IMR-90 (cell line): ENCODE results near the gene NNAT.

Source experiments
- BHLHE40 ChIP-seq: fragments of 150-350 bp; IDR thresholded peaks from 2 replicates; pipeline ENCODE4 v1.6.1; 2016; ENCODE audit warnings: mild to moderate bottlenecking, low read depth, low read length
- RAD21 ChIP-seq: IDR thresholded peaks from 2 replicates; pipeline ENCODE4 v1.6.1; 2012; ENCODE audit warnings: low read length, improper control_type of control experiment
- SMC3 ChIP-seq: fragments of 150-350 bp; IDR thresholded peaks from 2 replicates; pipeline ENCODE4 v1.6.1; 2016; ENCODE audit warnings: low read depth, mild to moderate bottlenecking, antibody characterized with exemption, low read length, moderate library complexity
- TF ChIP-seq, protein P1 (sequence below): conservative IDR thresholded peaks from 2 replicates; pipeline ENCODE4 v1.5.1; 2012; ENCODE audit warnings: mild to moderate bottlenecking, low read depth, low read length, improper control_type of control experiment

DNA sequence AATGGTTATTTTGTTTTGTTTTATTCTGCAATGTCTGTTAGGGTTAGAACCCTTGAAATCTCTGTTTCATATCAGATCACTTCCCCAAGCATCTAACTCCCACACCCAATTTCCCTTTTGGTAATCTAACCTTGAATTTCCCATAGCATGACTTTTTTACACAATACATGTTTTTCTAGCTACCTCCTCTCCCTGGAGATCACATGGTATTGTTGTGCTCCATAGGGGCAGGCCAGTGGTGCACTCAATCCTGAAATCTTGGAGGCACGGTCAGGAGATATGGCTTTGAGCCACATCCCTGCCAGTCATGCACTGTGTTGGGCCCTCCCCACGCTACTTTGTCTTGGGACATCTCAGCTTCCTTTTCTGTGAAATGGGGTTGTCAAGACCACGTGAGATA is 36.7 kb upstream of the NNAT start:
- TF ChIP-seq BHLHE40, result no peak
- TF ChIP-seq, protein P1, sequence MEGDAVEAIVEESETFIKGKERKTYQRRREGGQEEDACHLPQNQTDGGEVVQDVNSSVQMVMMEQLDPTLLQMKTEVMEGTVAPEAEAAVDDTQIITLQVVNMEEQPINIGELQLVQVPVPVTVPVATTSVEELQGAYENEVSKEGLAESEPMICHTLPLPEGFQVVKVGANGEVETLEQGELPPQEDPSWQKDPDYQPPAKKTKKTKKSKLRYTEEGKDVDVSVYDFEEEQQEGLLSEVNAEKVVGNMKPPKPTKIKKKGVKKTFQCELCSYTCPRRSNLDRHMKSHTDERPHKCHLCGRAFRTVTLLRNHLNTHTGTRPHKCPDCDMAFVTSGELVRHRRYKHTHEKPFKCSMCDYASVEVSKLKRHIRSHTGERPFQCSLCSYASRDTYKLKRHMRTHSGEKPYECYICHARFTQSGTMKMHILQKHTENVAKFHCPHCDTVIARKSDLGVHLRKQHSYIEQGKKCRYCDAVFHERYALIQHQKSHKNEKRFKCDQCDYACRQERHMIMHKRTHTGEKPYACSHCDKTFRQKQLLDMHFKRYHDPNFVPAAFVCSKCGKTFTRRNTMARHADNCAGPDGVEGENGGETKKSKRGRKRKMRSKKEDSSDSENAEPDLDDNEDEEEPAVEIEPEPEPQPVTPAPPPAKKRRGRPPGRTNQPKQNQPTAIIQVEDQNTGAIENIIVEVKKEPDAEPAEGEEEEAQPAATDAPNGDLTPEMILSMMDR, result no peak
- TF ChIP-seq SMC3, result no peak
- no peak for TF ChIP-seq RAD21
